GM18873 (cell line): ENCODE results near the gene LY6G5B.
"Not testable (repeated sequence)": the region's sequence is repeated elsewhere in the genome, so short reads cannot be mapped to it uniquely, and the experiment has no call there.

ENCODE experiments used
- ATAC-seq: cut with Tn5 transposase; IDR thresholded peaks from one replicate; pipeline ENCODE4 v1.9.1; 2021; ENCODE audit warnings: mild to moderate bottlenecking, moderate library complexity, moderate number of reproducible peaks; ENCODE audit not compliant: unreplicated experiment, low FRiP score

The LY6G5B gene

GRCh38 chr6:31689249-31690110, 19.7 kb downstream of the LY6G5B start:
- no peak for ATAC-seq

GRCh38 chr6:31690231-31691077, 20.7 kb downstream of the LY6G5B start:
- no peak for ATAC-seq

- no peak for ATAC-seq
These were observed 21.3 kb downstream of the LY6G5B start for GRCh38 chr6:31691078-31691463.

- ATAC-seq = no peak
These were observed 21.9 kb downstream of the LY6G5B start for GRCh38 chr6:31691564-31692108.

- no peak for ATAC-seq
These were observed 22.6 kb downstream of the LY6G5B start for GRCh38 chr6:31692353-31692752.

GRCh38 chr6:31692886-31693285, 23.1 kb downstream of the LY6G5B start:
- ATAC-seq = no peak

GRCh38 chr6:31693535-31693934, 23.8 kb downstream of the LY6G5B start:
- no peak for ATAC-seq

GRCh38 chr6:31697555-31697954, 27.8 kb downstream of the LY6G5B start:
- ATAC-seq = no peak

- no peak for ATAC-seq
These were observed 31.1 kb downstream of the LY6G5B start for GRCh38 chr6:31700740-31701401.

GRCh38 chr6:31701666-31702404, 32.1 kb downstream of the LY6G5B start:
- no peak for ATAC-seq

GRCh38 chr6:31702405-31702818, 32.6 kb downstream of the LY6G5B start:
- ATAC-seq = no peak

GRCh38 chr6:31702819-31703716, 33.3 kb downstream of the LY6G5B start, which contains the start of gene ABHD16A:
ABHD16A (minus strand) TSS chr6:31703324; CDS start chr6:31703281, 43 bp downstream.
- ATAC-seq = peak; percentile 59

- no peak for ATAC-seq
These were observed 36.2 kb downstream of the LY6G5B start for GRCh38 chr6:31705931-31706330.

- ATAC-seq = no peak
These were observed 36.8 kb downstream of the LY6G5B start, which contains the start of gene LY6G6F for GRCh38 chr6:31706599-31706998. LY6G6F (plus strand) TSS chr6:31706866; CDS start chr6:31706907, 41 bp downstream.

GRCh38 chr6:31707701-31708100, 37.9 kb downstream of the LY6G5B start:
- no peak for ATAC-seq

GRCh38 chr6:31708224-31708623, 38.4 kb downstream of the LY6G5B start:
- ATAC-seq = no peak

GRCh38 chr6:31709157-31709556, 39.4 kb downstream of the LY6G5B start:
- not testable (repeated sequence) for ATAC-seq

- ATAC-seq = no peak
These were observed 40.9 kb downstream of the LY6G5B start for GRCh38 chr6:31710523-31711219.
